Activated T-helper 17 cell treated with anti-CD3 and anti-CD28 coated beads, Interleukin-2, amount 50 U/mL, for 72 hours (primary cell): Measurements from ENCODE around the gene NECAB2. TPM values are rescaled to one million over a fixed set of nuclear protein-coding genes. Genes with fewer than 3 reads are reported as not detected.

Experiments
- ATAC-seq: fragments of 150-1000 bp; cut with Tn5 transposase; replicated peaks from 2 replicates; pipeline ENCODE4 v1.10.0; 2021; ENCODE audit warnings: mild to moderate bottlenecking, moderate library complexity
- H3K27ac Mint-ChIP-seq: one replicate; pipeline ENCODE4 v1.8.0; 2022; ENCODE audit warnings: mixed read lengths
- H3K27me3 Mint-ChIP-seq: one replicate; pipeline ENCODE4 v1.8.0; 2022; ENCODE audit warnings: mixed read lengths
- H3K36me3 Mint-ChIP-seq: one replicate; pipeline ENCODE4 v1.8.0; 2022; ENCODE audit warnings: low read depth, mild to moderate bottlenecking, mixed read lengths
- H3K4me1 Mint-ChIP-seq: one replicate; pipeline ENCODE4 v1.8.0; 2022; ENCODE audit warnings: mixed read lengths
- H3K4me3 Mint-ChIP-seq: one replicate; pipeline ENCODE4 v1.8.0; 2022; ENCODE audit warnings: mild to moderate bottlenecking, mixed read lengths
- H3K9me3 Mint-ChIP-seq: one replicate; pipeline ENCODE4 v1.8.0; 2022; ENCODE audit warnings: mixed read lengths
- total RNA-seq, 2 donors: library from RNA; stranded (reverse); gene quantifications; one replicate each; pipeline ENCODE4 v1.2.3, GENCODE V29; 2022

The NECAB2 gene
- total RNA-seq, 2 donors from 2014 or later: not detected

DNA sequence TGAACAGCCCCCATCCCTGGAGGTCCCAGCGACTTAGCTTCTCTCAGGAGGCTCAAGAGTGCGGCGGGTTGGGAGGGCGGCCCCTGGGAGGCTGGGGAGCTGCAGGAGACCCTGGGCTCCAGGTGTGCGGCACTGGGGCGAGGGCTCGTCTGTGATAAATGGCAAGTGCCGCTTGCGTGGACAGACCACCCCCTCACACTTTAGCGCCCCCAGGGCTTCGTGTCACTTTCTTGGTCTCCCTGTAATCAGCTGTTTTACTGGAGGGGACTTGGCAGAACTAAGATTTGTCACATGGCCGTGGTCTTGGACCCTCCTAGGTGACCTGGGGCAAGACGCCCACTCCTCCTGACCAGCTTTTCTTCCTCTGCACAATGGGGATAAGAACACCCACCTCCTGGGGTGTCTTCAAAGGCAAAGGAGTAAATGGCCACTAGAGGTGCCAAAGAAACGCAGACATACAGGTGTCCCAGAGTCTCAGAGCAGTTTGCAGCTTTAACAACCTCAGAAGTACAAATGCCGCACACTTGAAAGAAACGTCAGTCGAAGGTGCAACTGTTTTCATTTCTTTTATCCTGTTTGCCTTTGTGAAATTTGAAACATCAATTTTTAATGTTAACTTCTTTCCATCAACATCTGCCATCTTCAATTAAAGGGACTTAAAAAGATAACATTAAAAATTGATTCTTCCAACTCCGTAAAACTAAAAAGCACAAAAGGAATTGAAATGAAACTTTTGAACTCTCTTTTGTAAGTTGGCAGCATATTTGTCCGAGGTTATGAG is 14.1 kb upstream of the NECAB2 start:
- no peak for ATAC-seq
- no peaks in the 10 kb centered on the region for H3K36me3 Mint-ChIP-seq
- H3K27me3 Mint-ChIP-seq: peaks cover 9% of the 10 kb centered on the region
- no peak overlapping the region for H3K27ac Mint-ChIP-seq
- H3K4me1 Mint-ChIP-seq: no peaks in the 10 kb centered on the region
- peak overlapping the region; percentile 50 for H3K4me3 Mint-ChIP-seq
- no peaks in the 10 kb centered on the region for H3K9me3 Mint-ChIP-seq

DNA sequence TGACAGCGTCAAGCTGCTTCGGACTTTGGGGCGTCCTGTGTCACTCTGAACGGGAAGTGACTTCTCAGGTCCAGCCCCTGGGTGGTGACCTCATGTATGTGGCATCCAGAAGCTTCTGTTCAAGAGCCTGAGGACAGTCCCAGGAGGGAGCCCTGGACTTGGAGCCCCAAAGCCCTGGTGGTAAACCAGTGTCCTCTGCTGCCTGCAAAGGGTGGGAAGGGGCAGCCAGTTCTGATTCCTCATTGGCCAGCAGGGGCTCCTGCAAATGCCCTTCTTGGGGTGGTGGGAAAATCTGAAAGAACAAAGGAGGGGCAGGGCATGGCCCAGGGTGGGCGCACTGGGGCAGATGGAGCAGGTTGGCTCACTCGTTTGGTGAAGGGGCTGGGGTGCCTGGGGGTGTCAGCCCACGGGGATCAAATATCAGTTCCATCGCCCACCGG is 13.4 kb upstream of the NECAB2 start:
- no peak for ATAC-seq
- H3K36me3 Mint-ChIP-seq: no peaks in the 10 kb centered on the region
- H3K4me3 Mint-ChIP-seq: peak overlapping the region; percentile 50
- no peaks in the 10 kb centered on the region for H3K4me1 Mint-ChIP-seq
- H3K27me3 Mint-ChIP-seq: peaks cover 9% of the 10 kb centered on the region
- no peaks in the 10 kb centered on the region for H3K9me3 Mint-ChIP-seq
- no peak overlapping the region for H3K27ac Mint-ChIP-seq

DNA sequence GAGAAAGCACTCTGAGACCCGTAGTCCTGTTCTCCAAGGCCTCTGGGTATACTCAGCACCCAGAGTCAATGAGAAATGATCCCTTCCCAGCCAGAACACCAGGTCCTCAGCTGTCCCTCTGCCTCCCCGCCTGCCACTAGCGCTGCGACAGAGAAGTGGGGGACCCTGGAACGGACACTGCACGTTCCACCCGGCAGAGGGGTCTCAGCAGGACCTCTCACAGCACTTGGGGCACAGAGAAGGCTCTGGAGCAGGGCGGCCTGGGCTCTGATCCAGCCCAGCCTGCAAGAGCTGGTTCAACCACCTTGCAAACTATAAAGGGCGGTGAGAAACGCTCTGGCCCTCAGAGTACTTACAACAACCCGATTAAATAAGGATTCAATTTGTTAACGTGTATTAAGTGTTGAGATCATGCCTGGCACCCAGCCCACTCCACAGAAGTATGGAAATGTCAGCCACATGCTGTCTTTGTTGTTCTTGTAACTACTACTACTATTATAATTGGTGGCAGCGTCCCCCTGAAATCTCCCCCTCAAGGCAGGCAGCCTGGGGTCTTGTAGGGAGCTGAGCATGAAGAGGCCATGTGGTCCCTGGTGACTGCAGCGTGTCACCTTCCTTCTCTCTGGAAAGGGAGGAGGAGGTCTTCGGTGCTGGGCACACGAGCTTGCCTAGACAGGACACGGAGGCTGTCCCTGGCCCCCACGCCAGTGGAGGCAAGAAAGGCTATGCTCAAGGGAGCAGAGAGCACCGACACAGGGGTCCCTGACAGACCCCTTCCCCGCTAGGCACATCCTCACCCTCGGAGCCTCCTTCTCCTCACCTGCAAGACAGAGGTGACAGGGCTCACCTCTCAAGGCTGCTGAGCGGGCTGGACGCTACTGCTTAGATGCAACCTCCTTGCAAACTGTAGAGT is 12.6 kb upstream of the NECAB2 start:
- no peak overlapping the region for H3K4me3 Mint-ChIP-seq
- H3K36me3 Mint-ChIP-seq: no peaks in the 10 kb centered on the region
- H3K4me1 Mint-ChIP-seq: no peaks in the 10 kb centered on the region
- H3K27ac Mint-ChIP-seq: no peak overlapping the region
- H3K9me3 Mint-ChIP-seq: no peaks in the 10 kb centered on the region
- ATAC-seq: no peak
- H3K27me3 Mint-ChIP-seq: peaks cover 9% of the 10 kb centered on the region

DNA sequence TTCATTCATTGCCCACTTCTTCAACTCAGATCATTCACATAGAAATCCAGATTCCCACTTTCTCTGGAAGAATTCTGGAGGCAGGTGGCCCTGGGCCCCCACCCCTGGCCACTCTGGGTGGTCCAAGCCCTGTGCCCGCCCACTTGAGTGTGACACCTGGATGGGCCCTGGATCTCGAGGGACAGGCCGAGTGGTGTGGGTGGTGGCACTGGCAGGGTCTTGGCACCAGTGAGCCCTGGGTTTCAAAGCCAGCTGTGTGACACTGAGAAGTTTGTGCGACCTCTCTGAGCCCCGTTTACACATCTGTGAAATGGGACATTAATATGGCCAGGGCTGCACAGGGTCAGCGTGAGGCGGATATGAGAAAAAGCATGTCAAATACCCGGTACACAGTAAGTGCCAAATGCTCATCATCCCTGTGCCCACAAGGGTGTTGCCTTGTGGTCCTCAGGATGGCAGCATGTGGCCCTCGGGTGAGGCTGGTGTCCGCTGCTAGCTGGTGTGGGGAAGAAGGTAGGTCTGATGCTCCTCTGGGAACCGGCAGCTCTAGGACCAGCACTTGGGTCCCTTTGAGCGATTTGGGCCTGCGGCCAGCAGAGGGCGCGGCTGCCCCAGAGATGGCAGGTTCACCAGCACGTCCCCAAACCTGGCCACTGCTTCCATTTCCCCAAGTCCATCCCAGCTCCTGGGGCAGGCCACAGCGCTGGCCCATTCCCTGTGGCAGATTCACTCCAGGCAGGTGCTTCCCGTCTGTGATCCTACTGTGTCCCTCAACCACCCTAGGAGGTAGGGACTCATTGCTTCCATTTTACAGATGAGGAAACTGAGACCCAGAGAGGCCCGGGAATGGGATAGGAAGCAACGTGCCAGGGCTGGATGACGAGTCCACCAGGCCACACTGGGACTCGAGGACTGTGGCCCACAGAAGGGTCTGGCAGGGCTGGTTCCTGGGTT is 11.4 kb upstream of the NECAB2 start:
- Mint-ChIP-seq H3K27ac (peak overlapping the region; percentile 16), H3K9me3 (no peaks in the 10 kb centered on the region), H3K27me3 (peaks cover 9% of the 10 kb centered on the region), H3K4me3 (no peak overlapping the region), H3K36me3 (no peaks in the 10 kb centered on the region), H3K4me1 (no peaks in the 10 kb centered on the region)
- ATAC-seq: peak; percentile 70

DNA sequence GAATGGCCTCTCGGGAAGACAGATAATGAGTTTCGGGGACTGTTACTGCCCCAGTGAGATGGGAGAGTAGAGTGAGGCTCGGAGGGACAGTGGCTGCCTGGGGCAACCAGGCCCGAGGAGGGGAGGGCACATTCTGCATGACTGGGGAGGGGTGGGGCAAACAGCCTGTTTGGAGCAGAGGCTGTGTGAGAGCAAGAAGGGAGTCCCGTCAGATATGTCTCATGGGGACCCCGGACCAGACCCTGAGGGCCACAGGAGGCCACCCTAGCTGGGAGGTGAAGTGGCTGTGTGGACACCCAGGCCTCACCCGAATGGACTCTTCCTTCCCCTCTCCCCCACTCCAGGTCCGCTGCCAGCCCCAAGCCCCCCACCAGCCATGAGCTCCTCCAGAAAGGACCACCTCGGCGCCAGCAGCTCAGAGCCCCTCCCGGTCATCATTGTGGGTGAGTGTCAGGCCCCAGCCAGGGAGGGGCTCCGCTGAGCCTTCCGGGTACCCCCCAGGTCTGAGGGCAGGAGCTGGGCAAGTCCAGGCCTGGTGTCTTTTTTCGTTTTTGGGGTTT is 10.7 kb upstream of the NECAB2 start:
- no peak overlapping the region for H3K4me3 Mint-ChIP-seq
- no peaks in the 10 kb centered on the region for H3K36me3 Mint-ChIP-seq
- H3K27ac Mint-ChIP-seq: peak overlapping the region; percentile 16
- H3K4me1 Mint-ChIP-seq: no peaks in the 10 kb centered on the region
- no peaks in the 10 kb centered on the region for H3K9me3 Mint-ChIP-seq
- H3K27me3 Mint-ChIP-seq: peaks cover 9% of the 10 kb centered on the region
- no peak for ATAC-seq

DNA sequence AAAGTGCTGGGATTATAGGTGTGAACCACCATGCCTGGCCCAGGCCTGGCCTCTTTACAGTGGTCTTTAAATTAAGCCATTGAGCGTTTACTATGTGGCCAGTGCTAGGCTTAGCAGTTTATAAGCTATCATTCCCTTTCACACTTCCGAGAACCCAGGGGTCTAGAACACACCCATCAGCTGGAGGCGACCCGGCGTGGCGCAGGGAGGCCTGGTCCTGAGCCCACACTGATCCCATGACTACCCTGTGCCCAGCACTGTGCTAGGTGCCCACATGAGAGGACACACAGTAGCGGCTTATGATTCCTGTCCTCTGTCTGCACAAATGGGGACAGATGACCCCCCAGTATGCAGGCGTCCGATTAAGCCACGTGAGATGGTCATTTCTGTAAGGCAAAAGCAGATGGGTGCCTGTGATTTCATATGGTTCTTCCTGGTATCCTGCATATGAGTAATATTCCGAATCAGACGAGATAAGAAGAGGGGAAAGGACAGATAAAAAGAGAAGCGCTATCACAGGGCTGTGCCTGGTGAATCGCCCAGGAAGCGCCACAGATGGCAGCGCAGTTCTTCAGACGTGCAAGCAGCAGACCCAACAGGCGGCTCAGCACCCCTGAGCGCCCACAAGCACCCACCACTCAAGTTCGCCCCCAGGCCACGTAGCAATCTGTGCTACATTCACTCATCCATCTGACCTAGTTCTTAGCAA is 9.8 kb upstream of the NECAB2 start:
- no peaks in the 10 kb centered on the region for H3K4me1 Mint-ChIP-seq
- ATAC-seq: no peak

DNA sequence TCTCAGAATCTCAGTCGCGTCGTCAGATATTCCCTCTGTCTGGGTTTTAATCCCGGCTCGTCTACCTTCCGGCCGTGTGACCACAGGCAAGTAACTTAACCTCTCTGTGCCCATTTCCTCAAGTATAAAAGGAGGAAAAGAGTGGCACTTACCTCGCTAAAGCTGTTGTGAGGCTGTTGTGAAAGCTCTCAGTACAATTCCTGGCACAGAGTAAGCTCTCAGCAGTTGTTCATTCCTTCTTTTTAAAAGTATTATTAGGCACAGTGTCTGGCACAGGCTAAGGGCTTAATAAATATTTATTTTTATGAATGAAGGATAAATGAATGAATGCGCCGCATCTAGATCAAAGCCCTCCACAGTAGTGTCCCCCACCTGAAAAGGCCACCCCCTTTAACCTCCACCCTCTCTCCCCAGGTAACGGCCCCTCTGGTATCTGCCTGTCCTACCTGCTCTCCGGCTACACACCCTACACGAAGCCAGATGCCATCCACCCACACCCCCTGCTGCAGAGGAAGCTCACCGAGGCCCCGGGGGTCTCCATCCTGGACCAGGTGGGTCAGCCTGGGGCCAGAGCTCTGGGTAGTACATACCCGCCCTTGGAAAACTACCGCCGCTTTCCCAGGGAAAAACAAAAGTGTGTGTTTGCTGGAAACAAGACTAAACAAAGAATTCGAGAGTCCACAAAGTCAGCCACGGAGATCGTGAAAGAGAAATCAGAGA is 9.0 kb upstream of the NECAB2 start:
- H3K27me3 Mint-ChIP-seq: peaks cover 7% of the 10 kb centered on the region
- ATAC-seq: no peak
- no peaks in the 10 kb centered on the region for H3K9me3 Mint-ChIP-seq
- H3K4me3 Mint-ChIP-seq: no peak overlapping the region
- no peaks in the 10 kb centered on the region for H3K36me3 Mint-ChIP-seq
- no peaks in the 10 kb centered on the region for H3K4me1 Mint-ChIP-seq
- no peak overlapping the region for H3K27ac Mint-ChIP-seq

More for the DNA sequence above, 9.8 kb upstream of the NECAB2 start:
- Mint-ChIP-seq H3K36me3 (no peaks in the 10 kb centered on the region), H3K27me3 (peaks cover 9% of the 10 kb centered on the region), H3K27ac (no peak overlapping the region), H3K9me3 (no peaks in the 10 kb centered on the region), H3K4me3 (no peak overlapping the region)

DNA sequence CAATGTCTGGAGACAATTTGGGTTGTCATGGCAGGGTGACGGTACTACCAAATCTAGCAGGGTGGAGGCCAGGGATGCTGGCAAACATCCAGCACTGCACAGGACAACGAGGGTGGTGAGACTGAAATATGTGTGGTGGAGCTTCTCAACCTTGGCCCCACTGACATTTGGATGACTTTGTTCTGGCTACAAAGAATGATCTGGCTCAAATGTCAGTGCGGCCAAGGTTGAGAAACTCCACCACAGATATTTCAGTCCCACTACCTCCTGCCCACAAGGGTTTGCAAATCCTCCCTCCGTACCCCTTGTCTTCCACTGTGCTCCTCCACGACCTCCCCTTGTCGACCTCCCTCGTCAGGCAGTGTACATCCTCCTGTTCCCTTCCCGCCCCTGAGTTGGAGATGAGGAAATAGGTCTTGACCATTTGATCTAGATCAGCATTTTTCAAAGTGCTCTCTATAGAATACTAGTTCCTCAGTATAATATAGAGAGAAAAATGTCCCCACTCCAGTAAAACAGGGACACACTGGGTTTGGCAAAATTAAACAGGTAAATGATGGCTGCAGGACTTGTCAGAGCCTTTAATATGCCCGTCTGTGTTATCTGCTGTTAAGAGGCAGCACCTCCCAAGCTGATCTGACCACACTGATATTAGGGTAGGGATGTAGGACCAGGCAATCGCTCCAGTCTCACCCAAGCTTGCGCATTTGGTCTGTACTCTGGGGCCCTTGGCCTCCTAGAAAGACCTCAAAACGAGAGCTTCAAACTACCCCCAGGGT is 8.2 kb upstream of the NECAB2 start:
- Mint-ChIP-seq H3K4me1 (no peaks in the 10 kb centered on the region), H3K27ac (no peak overlapping the region), H3K36me3 (no peaks in the 10 kb centered on the region), H3K9me3 (no peaks in the 10 kb centered on the region), H3K4me3 (no peak overlapping the region), H3K27me3 (no peaks in the 10 kb centered on the region)
- no peak for ATAC-seq

DNA sequence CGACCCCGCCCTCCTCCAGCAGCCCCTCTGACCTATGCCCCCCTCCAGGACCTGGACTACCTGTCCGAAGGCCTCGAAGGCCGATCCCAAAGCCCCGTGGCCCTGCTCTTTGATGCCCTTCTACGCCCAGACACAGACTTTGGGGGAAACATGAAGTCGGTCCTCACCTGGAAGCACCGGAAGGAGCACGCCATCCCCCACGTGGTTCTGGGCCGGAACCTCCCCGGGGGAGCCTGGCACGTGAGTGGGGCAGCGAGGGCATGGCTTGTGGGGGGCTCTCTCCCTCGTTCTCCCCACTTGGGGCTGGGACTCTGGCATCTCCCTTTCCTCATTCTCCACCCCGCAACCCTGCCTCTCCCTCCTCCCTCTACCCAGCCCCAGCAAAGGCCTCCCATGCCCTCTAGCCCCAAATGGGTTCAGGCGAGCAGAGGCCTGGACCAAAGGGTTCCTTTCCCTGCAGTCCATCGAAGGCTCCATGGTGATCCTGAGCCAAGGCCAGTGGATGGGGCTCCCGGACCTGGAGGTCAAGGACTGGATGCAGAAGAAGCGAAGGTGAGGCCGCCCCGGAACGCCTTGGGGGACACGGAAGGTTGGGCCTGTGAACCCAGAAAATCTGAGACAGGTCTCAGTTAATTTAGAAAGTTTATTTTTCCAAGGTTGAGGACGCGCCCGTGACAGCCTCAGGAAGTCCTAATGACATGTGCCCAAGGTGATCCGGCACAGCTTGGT is 7.4 kb upstream of the NECAB2 start:
- Mint-ChIP-seq H3K27ac (no peak overlapping the region), H3K36me3 (no peaks in the 10 kb centered on the region), H3K4me1 (no peaks in the 10 kb centered on the region), H3K9me3 (no peaks in the 10 kb centered on the region), H3K27me3 (no peaks in the 10 kb centered on the region), H3K4me3 (no peak overlapping the region)
- no peak for ATAC-seq

DNA sequence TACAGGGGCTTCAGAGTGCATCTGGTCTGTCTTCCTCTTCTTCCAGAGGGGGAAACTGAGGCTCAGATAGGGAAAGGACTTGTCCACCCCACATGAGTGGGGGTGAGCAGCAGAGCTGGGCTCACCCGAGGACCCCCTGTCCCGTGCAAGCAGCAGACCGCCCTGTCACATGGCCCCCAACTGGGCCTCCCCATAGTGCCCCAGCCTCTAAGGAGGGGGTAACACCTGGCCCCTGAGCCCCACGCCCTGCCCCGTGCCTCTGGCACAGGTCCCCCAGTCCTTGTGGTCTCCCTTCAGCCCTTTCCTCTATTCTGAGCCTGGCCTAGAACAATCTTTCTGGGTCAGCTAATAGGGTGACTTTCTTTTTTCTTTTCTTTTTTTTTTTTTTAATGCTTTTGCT is 6.5 kb upstream of the NECAB2 start:
- no peaks in the 10 kb centered on the region for H3K4me1 Mint-ChIP-seq
- no peaks in the 10 kb centered on the region for H3K9me3 Mint-ChIP-seq
- H3K27me3 Mint-ChIP-seq: no peaks in the 10 kb centered on the region
- H3K36me3 Mint-ChIP-seq: no peaks in the 10 kb centered on the region
- H3K4me3 Mint-ChIP-seq: no peak overlapping the region
- ATAC-seq: no peak
- no peak overlapping the region for H3K27ac Mint-ChIP-seq

DNA sequence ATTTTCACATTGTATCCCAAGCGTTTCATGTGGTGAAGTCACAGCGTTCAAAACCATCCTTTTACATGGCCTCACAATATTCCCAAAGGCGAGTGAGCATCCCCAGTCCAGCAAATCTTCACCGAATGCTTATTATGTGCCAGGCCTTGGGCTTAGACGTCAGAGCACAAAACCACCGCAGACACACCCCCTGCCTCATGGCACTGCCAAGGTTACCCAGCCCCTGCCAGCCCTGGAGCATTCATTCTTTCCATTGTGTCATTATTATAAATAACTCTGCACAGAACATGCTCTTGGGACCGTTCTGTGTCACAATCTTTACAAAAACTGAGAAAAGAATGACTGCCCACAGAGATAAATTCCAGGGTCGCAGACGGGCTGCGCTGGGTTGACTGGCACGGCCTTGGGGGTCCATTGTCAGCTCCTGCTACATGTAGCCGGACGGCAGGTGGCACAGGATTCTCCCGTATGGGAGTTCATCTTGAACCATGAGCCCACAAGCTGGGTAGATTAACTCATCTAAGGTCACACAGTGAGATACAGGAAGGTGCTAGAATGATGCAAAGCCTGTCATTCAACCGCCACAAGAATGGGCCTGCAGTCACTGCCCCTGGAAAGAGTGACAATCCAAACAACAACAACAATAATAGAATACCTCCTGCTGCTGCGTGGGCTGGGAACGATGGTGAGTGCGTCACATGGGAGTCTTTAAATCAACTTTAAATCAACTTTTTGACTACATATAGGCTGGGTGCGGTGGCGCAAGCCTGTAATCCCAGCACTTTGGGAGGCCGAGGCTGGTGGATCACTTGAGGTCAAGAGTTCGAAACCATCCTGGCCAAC is 4.5 kb upstream of the NECAB2 start:
- Mint-ChIP-seq H3K36me3 (no peaks in the 10 kb centered on the region), H3K4me1 (peaks cover 5% of the 10 kb centered on the region), H3K27ac (no peak overlapping the region), H3K27me3 (peaks cover 5% of the 10 kb centered on the region), H3K9me3 (no peaks in the 10 kb centered on the region), H3K4me3 (no peak overlapping the region)
- no peak for ATAC-seq
